Right hindlimb (tissue), 1 donor: ENCODE measurements around the gene ERICH2.

Experiments
- DNase-seq: peaks from one replicate; pipeline ENCODE4 v3.0.0-alpha.2; 2018

The ERICH2 gene

GRCh38 chr2:170763232-170763631, 6.9 kb upstream of the ERICH2 start:
- no peak for DNase-seq

GRCh38 chr2:170764880-170765261, 5.3 kb upstream of the ERICH2 start:
- no peak for DNase-seq

GRCh38 chr2:170766693-170767092, 3.5 kb upstream of the ERICH2 start:
- DNase-seq, result no peak

GRCh38 chr2:170770606-170771420, 635 bp downstream of the ERICH2 start:
- DNase-seq, result peak; percentile 81

- no peak for DNase-seq
These were observed 1.3 kb downstream of the ERICH2 start for GRCh38 chr2:170771421-170771937.

GRCh38 chr2:170772295-170772694, 2.1 kb downstream of the ERICH2 start:
- no peak for DNase-seq

GRCh38 chr2:170774074-170774473, 3.9 kb downstream of the ERICH2 start:
- DNase-seq, result no peak

- DNase-seq, result no peak
These were observed 8.7 kb downstream of the ERICH2 start for GRCh38 chr2:170778900-170779299.

GRCh38 chr2:170779304-170779703, 9.1 kb downstream of the ERICH2 start:
- DNase-seq, result no peak

- DNase-seq, result no peak
These were observed 12.5 kb downstream of the ERICH2 start for GRCh38 chr2:170782673-170783072.

GRCh38 chr2:170783549-170783948, 13.4 kb downstream of the ERICH2 start:
- DNase-seq, result no peak

GRCh38 chr2:170798996-170799395, 28.8 kb downstream of the ERICH2 start:
- no peak for DNase-seq

- DNase-seq, result no peak
These were observed 36.4 kb downstream of the ERICH2 start for GRCh38 chr2:170806548-170806947.

GRCh38 chr2:170812710-170813600, 42.8 kb downstream of the ERICH2 start:
- no peak for DNase-seq

GRCh38 chr2:170813611-170814532, 43.7 kb downstream of the ERICH2 start:
- peak; percentile 75 for DNase-seq

- no peak for DNase-seq
These were observed 44.5 kb downstream of the ERICH2 start for GRCh38 chr2:170814533-170815230.

- DNase-seq, result no peak
These were observed 45.1 kb downstream of the ERICH2 start for GRCh38 chr2:170815311-170815710.

GRCh38 chr2:170815746-170816503, 45.7 kb downstream of the ERICH2 start:
- peak; percentile 68 for DNase-seq

- DNase-seq, result no peak
These were observed 46.4 kb downstream of the ERICH2 start, which contains the start of gene GAD1 for GRCh38 chr2:170816504-170817092. Gene GAD1 (plus strand): TSS chr2:170816887. CDS start chr2:170818592, 1,705 bp downstream.
